HepG2 (cell line): ENCODE data around the gene ZNF865. TPM values are rescaled to one million over a fixed set of nuclear protein-coding genes. Genes with fewer than 3 reads are reported as not detected.

Experiments used
- CAMTA2 ChIP-seq: sonication (generic); formaldehyde crosslinking; IDR thresholded peaks from 2 replicates; pipeline ENCODE4 v1.4.0; 2020; ENCODE audit warnings: mild to moderate bottlenecking, missing genetic modification reagents, borderline replicate concordance
- ETS1 ChIP-seq: sonication (generic); formaldehyde crosslinking; IDR thresholded peaks from 2 replicates; pipeline ENCODE4 v1.4.0; 2020; ENCODE audit warnings: missing genetic modification reagents
- GATAD1 ChIP-seq: IDR thresholded peaks from 2 replicates; pipeline ENCODE4 v1.6.1; 2016; ENCODE audit warnings: missing genetic modification reagents, missing compliant biosample characterization
- GZF1 ChIP-seq: sonication (generic); formaldehyde crosslinking; IDR thresholded peaks from 2 replicates; pipeline ENCODE4 v1.5.1; 2020; ENCODE audit warnings: mild to moderate bottlenecking, missing genetic modification reagents
- MEIS2 ChIP-seq: sonication (generic); formaldehyde crosslinking; IDR thresholded peaks from 2 replicates; pipeline ENCODE4 v1.9.0; 2021; ENCODE audit warnings: mild to moderate bottlenecking, missing genetic modification reagents
- MNT ChIP-seq: fragments of 450-650 bp; IDR thresholded peaks from 2 replicates; pipeline ENCODE4 v1.6.1; 2016
- SNAPC5 ChIP-seq: sonication (generic); formaldehyde crosslinking; IDR thresholded peaks from 2 replicates; pipeline ENCODE4 v1.8.1; 2023; ENCODE audit warnings: mild to moderate bottlenecking, missing genetic modification reagents, borderline replicate concordance
- TERF1 ChIP-seq: sonication (generic); formaldehyde crosslinking; IDR thresholded peaks from 2 replicates; pipeline ENCODE4 v1.8.0; 2022; ENCODE audit warnings: mild to moderate bottlenecking, missing genetic modification reagents, moderate library complexity
- ZBTB10 ChIP-seq: sonication (generic); formaldehyde crosslinking; IDR thresholded peaks from 2 replicates; pipeline ENCODE4 v1.4.0; 2020; ENCODE audit warnings: missing genetic modification reagents, borderline replicate concordance
- ZBTB39 ChIP-seq: sonication (generic); formaldehyde crosslinking; IDR thresholded peaks from 2 replicates; pipeline ENCODE4 v1.5.0; 2020; ENCODE audit warnings: missing genetic modification reagents
- ZNF317 ChIP-seq: sonication (generic); formaldehyde crosslinking; IDR thresholded peaks from 2 replicates; pipeline ENCODE4 v1.5.0; 2020; ENCODE audit warnings: mild to moderate bottlenecking, missing genetic modification reagents
- ZNF33B ChIP-seq: sonication (generic); formaldehyde crosslinking; IDR thresholded peaks from 2 replicates; pipeline ENCODE4 v1.5.1; 2020; ENCODE audit warnings: mild to moderate bottlenecking, missing genetic modification reagents
- ZNF605 ChIP-seq: sonication (generic); formaldehyde crosslinking; IDR thresholded peaks from 2 replicates; pipeline ENCODE4 v1.8.0; 2022; ENCODE audit warnings: mild to moderate bottlenecking, missing genetic modification reagents
- ZNF720 ChIP-seq: sonication (generic); formaldehyde crosslinking; IDR thresholded peaks from 2 replicates; pipeline ENCODE4 v1.4.0; 2020; ENCODE audit warnings: missing genetic modification reagents
- ZNF776 ChIP-seq: sonication (generic); formaldehyde crosslinking; IDR thresholded peaks from 2 replicates; pipeline ENCODE4 v1.4.0; 2020; ENCODE audit warnings: mild to moderate bottlenecking, missing genetic modification reagents
- polyA plus RNA-seq, 8 experiments: library from polyadenylated mRNA; depleted of rRNA in 3 of 8; stranded (reverse) in 7 of 8; unstranded in 1 of 8; fragments of >200 nt; fragmentation: Illumina TruSeq in 4 of 8; extraction: Trizol in 4 of 8; gene quantifications; 2 replicates each; pipeline versions ENCODE4 v1.2.1 to v1.2.3, GENCODE V29; 2011 to 2016; ENCODE audit warnings: low read depth in 4 of 8, missing spikeins in 1 of 8, mixed read lengths in 1 of 8; ENCODE audit not compliant: insufficient read depth in 1 of 8
- total RNA-seq, 5 experiments: library from RNA; depleted of rRNA; stranded (reverse); fragments of >200 nt; fragmentation: Illumina TruSeq; extraction: Trizol; gene quantifications; 2 replicates each; pipeline ENCODE4 v1.2.3, GENCODE V29; 2016; ENCODE audit warnings: low read depth in 1 of 5

The ZNF865 gene
- total and polyA plus RNA-seq, 2 of the 13 experiments (the other 11 are each of a cell fraction or from before 2014, with no cell fraction given), result 0.93 to 1.0 TPM

- TF ChIP-seq ZBTB10 (CRISPR knock-in tag), result no peak
- no peak; the same call in 1 of the 2 replicates for TF ChIP-seq MEIS2 (CRISPR knock-in tag)
- peak; percentile 84 for TF ChIP-seq GATAD1 (CRISPR knock-in tag)
- TF ChIP-seq ZNF605, result 0 out of 2 replicates have a peak, but pooled peaks have one; percentile 42
- no peak for TF ChIP-seq ETS1 (CRISPR knock-in tag)
- 0 out of 2 replicates have a peak, but pooled peaks have one; percentile 0 for TF ChIP-seq MNT
- TF ChIP-seq ZNF33B, result no peak
- TF ChIP-seq ZNF776 (CRISPR knock-in tag), result no peak
- TF ChIP-seq ZNF317 (CRISPR knock-in tag), result no peak; the same call in 1 of the 2 replicates
- TF ChIP-seq ZNF720 (CRISPR knock-in tag), result no peak
- peak; percentile 31; the same call in 1 of the 2 replicates for TF ChIP-seq ZBTB39 (CRISPR knock-in tag)
- TF ChIP-seq GZF1, result no peak
- no peak for TF ChIP-seq CAMTA2
- TF ChIP-seq TERF1, result no peak
- no peak for TF ChIP-seq SNAPC5 (CRISPR knock-in tag)
Measured at GRCh38 chr19:55653651-55654322, 48.3 kb downstream of the ZNF865 start (continued).
